8988T (cell line): ENCODE results near the gene IGF2R.
A peak's percentile ranks its signal among the peaks of the same experiment; 100 is the strongest.
"Not testable (repeated sequence)": the region's sequence is repeated elsewhere in the genome, so short reads cannot be mapped to it uniquely, and the experiment has no call there.

Source experiments
- DNase-seq: peaks from one replicate; pipeline ENCODE4 v3.0.0; 2011

Gene IGF2R

DNA sequence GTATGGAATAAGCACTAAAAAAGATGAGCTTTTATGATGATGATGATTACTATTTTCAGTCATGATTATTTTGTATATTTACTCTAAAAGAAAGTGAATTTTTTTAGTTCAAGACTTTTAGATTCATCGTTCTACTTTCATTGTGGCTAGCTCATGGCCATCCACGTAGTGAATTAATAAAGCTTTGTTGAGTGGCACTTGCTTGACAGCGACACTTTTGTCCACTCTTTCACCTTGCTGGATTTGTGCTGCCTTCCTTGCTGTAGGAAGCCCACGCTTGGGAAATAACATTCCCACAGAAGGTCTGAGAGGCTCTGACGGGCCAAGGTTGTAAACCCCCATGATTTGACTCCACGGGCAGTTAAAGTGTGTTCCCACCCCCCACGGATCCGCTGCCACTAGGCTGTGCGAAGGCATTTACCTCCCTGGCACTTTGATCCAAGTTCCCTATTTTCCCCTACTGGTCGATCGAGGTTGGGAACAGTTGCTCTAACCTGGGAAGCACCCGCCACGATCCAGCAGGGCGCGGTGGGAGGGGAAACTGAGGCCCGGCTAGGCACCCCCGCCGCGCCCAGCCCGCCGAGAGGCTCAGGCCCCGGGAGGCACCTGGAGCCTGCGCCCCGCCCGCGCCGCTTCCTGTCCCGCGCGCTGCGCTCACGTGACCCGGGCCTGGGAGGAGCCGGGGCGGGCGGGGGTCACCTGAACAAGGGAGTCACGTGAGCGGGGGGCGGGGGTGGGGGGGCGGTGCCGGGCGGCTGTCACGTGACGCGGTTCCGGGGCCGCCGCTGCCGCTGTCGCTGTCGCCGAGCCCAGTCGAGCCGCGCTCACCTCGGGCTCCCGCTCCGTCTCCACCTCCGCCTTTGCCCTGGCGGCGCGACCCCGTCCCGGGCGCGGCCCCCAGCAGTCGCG lies at the start of gene IGF2R:
TSS of gene IGF2R (plus strand) at position 788 of the 909 bp plus-strand sequence. CDS start 165 bp downstream, outside the sequence.
- peak; percentile 97 for DNase-seq

GRCh38 chr6:159919800-159920199 lies 49.1 kb upstream of the IGF2R start:
- DNase-seq = no peak

GRCh38 chr6:159924150-159924549 lies 44.7 kb upstream of the IGF2R start:
- not testable (repeated sequence) for DNase-seq

DNA sequence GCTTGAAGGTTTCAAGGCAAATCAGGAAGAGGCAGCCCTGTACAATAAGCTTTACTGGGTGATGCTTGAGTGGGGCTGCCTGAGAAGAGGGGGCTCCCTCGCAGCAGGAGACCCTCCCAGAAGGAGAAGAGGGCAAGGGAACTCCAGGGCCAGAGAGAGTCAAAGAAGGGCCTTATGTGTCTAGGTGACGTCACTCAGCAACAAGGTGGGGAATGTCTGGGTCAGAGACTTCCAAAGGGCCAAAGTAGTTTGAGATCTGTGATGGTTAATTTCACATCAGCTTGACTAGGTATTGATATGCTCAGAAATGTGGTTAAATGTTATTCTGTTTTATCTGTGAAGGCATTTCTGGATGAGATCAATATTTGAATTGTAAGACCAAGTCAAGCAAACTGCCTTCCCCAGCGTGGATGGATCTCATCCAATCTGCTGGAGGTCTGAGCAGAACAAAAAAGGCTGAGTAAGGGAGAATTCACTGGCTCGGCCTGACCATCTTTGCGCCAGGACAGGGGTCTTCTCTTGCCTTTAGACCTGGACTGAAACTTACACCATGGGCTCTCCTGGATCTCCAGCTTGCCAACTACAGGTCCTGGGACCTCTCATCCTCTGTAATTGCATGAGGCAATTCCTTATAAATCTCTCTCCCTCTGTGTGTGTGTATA lies 42.2 kb upstream of the IGF2R start:
- DNase-seq = no peak

DNA sequence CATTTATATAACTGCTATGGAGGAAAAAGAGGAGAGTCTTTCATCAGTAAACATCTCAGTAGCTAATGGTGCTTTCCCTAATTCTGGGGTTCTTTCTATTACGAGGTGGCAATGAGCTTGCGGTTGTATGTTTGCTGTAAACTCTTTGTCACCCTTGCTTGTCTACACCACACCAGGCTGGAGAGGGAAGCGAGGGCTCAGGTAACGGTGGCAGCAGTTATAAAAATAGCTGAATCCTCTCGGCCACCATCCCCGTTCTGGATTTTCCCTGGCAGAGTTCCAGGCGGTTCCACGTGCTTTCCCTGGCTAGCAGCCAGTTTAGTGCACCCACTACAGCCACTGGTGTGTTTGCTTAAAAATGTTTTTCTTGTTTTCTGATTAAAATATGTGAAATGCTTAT lies 39.1 kb upstream of the IGF2R start:
- no peak for DNase-seq

DNA sequence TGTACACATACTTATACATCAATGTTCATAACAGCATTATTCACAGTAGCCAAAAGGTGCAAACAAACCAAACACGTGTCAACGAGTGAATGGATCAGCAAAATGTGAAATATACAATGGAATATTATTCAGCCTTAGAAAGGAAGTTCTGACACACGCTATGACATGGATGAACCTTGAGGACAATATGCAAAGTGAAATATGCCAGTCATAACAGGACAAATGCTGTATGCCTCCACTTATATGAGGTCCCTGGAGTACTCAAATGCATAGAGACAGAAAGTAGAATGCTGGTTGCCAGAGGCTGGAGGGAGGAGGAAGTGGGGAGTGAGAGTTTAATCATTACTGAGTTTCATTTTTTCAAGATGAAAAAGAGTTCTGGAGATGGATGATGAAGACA lies 37.8 kb upstream of the IGF2R start:
- DNase-seq = no peak

DNA sequence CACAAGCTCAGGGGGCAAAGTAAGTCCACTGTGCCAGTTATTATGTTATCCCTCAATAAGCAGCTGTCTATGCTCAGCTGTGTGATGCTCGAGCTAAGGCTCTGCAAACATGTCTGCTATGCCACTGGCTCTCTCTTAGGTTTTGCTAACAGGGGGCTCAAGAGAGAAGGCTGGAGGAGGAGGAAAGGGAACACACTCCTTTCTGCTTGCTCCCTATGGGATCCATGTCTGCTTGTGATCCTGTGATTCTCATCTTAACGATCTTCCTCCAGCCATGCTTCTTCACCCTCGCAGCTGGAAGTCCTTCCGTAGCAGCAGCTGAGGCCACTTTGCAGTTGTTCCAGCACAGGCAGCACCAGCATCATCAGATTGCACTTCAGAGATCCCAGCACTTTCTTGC lies 37.0 kb upstream of the IGF2R start:
- no peak for DNase-seq

GRCh38 chr6:159933077-159933476 lies 35.8 kb upstream of the IGF2R start:
- DNase-seq = no peak

DNA sequence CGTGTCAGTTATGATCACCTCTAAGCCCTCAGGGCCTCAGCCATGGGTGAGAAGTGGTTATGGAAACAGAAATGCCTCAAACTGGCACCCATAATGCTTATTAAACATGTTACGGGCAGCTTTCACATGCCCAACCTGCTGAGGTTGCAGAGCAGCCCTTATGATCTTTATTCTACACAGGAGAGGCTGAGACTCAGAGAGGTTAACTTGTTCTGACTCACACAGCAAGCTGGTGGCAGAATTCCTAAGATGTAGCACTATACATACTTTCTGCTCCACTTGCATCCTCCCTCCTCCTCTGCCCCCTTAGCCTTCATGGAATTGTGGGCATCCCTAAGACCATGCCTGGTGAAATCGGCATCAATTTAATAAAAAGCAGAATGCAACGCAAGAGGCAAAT lies 34.7 kb upstream of the IGF2R start:
- DNase-seq = no peak

DNA sequence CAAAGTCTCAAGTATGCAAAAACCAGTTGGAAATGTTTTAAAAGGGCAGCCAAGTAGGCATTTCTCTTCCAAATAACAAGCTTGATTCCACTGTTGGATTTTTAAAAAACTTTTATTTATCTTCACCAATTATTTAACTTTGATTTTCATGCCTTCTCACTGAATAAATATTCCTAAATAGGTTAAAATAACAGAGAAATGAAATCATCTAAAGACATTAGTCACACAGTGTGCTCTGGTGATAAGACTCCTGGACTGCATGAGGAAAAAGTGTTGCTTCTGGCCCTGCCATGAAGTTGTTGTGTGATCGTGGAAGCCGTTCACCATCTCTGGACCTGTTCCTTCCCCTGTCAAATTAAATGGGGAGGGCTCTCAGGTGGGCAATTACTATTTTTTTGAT lies 33.8 kb upstream of the IGF2R start:
- DNase-seq = no peak

- DNase-seq = no peak
These were observed 33.2 kb upstream of the IGF2R start for GRCh38 chr6:159935633-159936032.

- no peak for DNase-seq
These were observed 29.3 kb upstream of the IGF2R start for GRCh38 chr6:159939591-159940016.

DNA sequence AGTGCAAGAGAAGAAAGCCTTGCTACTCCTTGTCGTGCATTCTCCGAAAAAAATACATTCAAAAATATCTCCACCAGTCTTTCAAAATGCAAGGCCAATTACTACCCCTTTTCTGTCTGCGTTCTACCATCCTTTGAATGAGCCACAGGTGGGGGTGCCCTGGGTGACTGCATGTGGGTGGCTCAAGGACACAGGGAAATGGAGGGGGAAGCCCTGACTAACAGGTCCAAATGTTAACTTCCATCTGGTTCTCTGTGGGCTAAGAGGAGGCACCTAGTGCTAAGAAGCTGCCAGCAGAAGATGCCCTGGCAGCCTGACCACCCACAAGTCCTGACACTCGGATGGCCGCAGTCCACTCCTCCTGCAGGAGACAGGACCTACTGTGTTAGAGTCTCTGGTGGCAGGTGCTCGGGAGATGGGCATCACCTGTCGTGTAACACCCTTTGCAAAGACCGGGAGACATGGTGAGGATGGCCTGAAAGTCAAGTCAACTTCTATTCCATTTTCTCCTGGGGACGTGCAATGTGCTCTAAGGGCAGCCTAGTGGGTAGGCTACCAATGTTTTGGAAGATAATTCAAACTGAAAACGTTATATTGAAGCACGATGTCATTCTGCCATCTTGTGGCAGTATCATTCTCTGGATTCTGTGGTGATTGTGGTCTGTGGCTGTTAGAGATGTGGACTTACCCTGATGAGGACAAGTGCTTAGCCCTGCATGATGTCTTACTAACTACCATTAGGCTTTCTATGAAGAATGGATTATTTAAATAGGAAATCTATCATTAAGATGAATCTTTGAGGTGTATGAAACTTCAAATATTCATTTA lies 27.4 kb upstream of the IGF2R start:
- no peak for DNase-seq

GRCh38 chr6:159943101-159943632 lies 25.7 kb upstream of the IGF2R start:
- DNase-seq = no peak

DNA sequence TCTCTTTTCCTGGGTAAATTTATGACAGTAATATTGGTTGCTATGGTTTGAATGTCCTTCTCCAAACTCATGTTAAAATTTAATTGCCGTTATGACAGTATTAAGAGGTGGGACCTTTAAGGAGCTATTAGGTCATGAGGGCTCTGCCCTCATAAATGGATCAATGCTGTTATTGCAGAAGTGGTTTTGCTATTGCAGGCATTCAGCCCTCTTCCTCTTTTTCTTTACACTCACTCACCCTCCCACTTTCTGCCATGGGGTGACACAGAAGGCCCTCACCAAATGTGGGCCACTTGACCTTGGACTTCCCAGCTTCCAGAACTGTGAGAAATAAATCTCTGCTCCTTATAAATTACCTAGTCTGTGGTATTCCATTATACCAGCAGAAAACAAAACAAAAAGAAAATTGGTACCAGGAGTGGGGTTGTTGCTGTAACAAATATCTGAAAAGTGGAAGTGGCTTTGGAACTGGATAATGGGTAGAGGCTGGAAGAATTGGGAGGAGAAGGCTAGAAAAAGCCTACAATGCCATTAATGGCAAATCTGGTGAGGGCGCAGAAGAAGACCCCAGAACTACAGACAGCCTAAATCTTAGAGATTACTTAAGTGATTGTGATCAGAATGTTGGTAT lies 24.8 kb upstream of the IGF2R start:
- DNase-seq = no peak

- no peak for DNase-seq
These were observed 23.0 kb upstream of the IGF2R start for GRCh38 chr6:159945801-159946392.

DNA sequence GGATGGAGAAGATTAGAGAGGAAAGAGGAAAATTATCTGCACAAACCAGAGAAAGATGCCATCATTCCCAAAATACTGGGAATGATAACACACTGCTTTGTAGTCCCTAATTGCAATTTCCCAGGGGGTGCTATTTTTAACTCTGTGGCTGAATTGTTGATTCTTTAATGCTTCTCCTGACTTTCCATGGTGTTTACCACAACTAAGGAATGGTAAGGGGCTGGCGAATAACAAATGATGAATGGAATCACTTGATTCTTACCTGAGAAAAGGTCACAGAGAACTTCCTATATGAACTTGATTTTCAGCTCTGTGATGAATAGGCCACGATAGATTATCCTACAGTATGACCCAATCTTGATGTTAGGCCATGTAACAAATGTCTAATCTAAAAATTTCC lies 22.0 kb upstream of the IGF2R start:
- no peak for DNase-seq

- DNase-seq = no peak
These were observed 20.7 kb upstream of the IGF2R start for GRCh38 chr6:159948199-159948598.

DNA sequence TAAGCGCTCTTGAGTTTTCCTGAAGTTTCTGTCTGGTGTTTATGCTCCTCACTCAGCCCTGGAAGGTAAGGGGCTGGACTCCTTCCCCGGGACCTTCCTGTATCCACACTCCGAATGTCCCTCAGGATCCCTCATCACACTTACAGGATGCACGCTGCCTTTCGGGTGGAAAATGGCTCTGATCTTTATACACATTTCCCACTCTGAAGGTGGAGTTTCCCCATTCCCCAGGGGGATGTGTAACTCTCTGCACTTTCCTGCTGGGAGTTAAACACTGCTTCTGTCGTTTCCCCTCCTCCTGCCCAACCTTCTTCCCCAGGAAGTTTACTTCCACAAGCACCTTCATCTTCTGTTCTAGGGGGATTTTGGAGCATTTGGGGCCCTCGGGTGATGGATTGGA lies 17.1 kb upstream of the IGF2R start:
- no peak for DNase-seq

- no peak for DNase-seq
These were observed 16.4 kb upstream of the IGF2R start for GRCh38 chr6:159952289-159953005.

DNA sequence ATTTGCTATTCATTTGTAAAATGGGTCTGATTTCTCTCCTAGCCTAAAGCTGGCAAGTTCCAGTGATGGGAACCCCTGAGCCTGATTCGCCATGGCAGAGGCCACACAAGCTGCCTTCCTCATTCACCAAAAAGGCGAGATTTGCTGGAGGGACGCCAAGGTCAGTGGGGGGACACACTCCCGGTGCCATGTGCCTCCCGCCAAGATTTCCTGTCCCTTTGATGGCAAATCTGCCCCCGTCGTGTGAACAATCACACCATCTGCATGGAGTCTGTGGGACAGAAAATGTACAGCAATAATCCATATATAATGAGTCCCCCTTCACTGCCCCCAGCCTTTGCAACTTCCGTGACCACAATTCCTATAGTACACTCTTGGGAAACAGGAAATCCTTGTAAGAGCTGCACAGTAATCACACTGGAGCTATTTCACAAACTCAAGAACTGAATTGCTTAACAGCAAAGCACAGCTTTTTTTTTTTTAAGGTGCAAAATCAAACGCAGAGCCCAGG lies 15.7 kb upstream of the IGF2R start:
- no peak for DNase-seq
